Measurements from ENCODE around the gene MFSD6. TPM values are rescaled to one million over a fixed set of nuclear protein-coding genes. Genes with fewer than 3 reads are reported as not detected.

MFSD6 gene
- total and polyA plus RNA-seq, 2 of the 8 experiments (the other 6 are each of a cell fraction or from before 2014, with no cell fraction given), result 1.8 to 5.1 TPM

- no peak overlapping the region for H2AK5ac ChIP-seq (ENCODE audit: low read depth, low read length)
- no peak overlapping the region for H2AFZ ChIP-seq (ENCODE audit: low read length)
- H3K23me2 ChIP-seq (ENCODE audit: low read depth, low read length), result no peaks in the 10 kb centered on the region
- H2BK15ac ChIP-seq (ENCODE audit: low read length), result no peak overlapping the region
- no peaks in the 10 kb centered on the region for H3K27me3 ChIP-seq (replicated peaks in 1 of 4; ENCODE audit: control insufficient read depth in 3 of 4, extremely low read depth in 1 of 4, insufficient read depth in 3 of 4, low read length in 3 of 4)
- no peak overlapping the region for H3K27ac ChIP-seq (ENCODE audit: low read depth, low read length)
- CTCF ChIA-PET (ENCODE audit: partially characterized antibody), result interaction anchor here (0.7 kb wide), 1 partner anchor 291 kb away, joined by 3 read pairs; no protein-coding TSS in a partner anchor
- no peak overlapping the region for H3K56ac ChIP-seq (replicated peaks; ENCODE audit: insufficient read length, low read depth, low read length)
- TF ChIP-seq CTCF (IDR thresholded peaks at IDR 0.05; ENCODE audit: control extremely low read depth in 1 of 3, insufficient read depth in 1 of 3, low read depth in 1 of 3, low read length in 3 of 3) (no peak), GTF2F1 (IDR thresholded peaks at IDR 0.05; ENCODE audit: borderline replicate concordance, low read depth, low read length) (no peak), ASH2L (IDR thresholded peaks at IDR 0.05; ENCODE audit: low read length) (no peak), POU5F1 (IDR thresholded peaks at IDR 0.05; ENCODE audit: low read depth, low read length) (no peak), YY1 (IDR thresholded peaks at IDR 0.05; ENCODE audit: low read depth, low read length) (no peak), POLR2A (IDR thresholded peaks at IDR 0.05; ENCODE audit: control extremely low read depth in 1 of 2, low read depth in 2 of 2, low read length in 2 of 2) (no peak), GABPA (IDR thresholded peaks at IDR 0.05; ENCODE audit: borderline replicate concordance, insufficient read depth, low read length) (no peak)
- no peaks in the 10 kb centered on the region for H3K9me3 ChIP-seq (ENCODE audit: insufficient read depth in 2 of 2, low read depth in 1 of 2, low read length in 1 of 2)
- no peak for FAIRE-seq
- H4K91ac ChIP-seq (replicated peaks; ENCODE audit: insufficient read length, low read length), result no peak overlapping the region
- POLR2A ChIA-PET (ENCODE audit: partially characterized antibody), result no interaction called here
- DNase-seq (ENCODE audit: low read depth in 1 of 2, low spot score in 2 of 2), result no peak
- H2BK20ac ChIP-seq (ENCODE audit: low read length), result no peak overlapping the region
- no peak overlapping the region for H3K4me2 ChIP-seq (ENCODE audit: insufficient read depth in 1 of 2, low read depth in 2 of 2, low read length in 2 of 2)
- H3K4me1 ChIP-seq (replicated peaks in 1 of 4; ENCODE audit: control insufficient read depth in 3 of 4, insufficient read depth in 4 of 4, low read length in 3 of 4), result peaks cover 0 to 6% (median 2%) of the 10 kb centered on the region in 4 experiments; a peak in 2 of 7 replicates
- H2BK120ac ChIP-seq (replicated peaks; ENCODE audit: low read depth, low read length), result no peak overlapping the region
- H3K14ac ChIP-seq (ENCODE audit: insufficient read length), result no peak overlapping the region
- H4K8ac ChIP-seq (ENCODE audit: extremely low read depth, insufficient read depth, low read length), result no peak overlapping the region
- no peak overlapping the region for H3K4me3 ChIP-seq (ENCODE audit: extremely low read depth in 1 of 4, insufficient read depth in 2 of 4, low read depth in 3 of 4, low read length in 4 of 4)
- no peak overlapping the region for H2BK5ac ChIP-seq (ENCODE audit: low read depth, low read length)
- H3K18ac ChIP-seq (ENCODE audit: extremely low read depth, low read length), result no peak overlapping the region
- H4K5ac ChIP-seq (ENCODE audit: insufficient read length, low read depth, low read length), result no peak overlapping the region
- H3K79me1 ChIP-seq (ENCODE audit: low read depth, low read length), result no peaks in the 10 kb centered on the region
- H3K79me2 ChIP-seq (ENCODE audit: control insufficient read depth in 1 of 2, insufficient read depth in 2 of 2, low read length in 2 of 2), result no peaks in the 10 kb centered on the region
- H2BK12ac ChIP-seq (ENCODE audit: low read depth, low read length), result no peak overlapping the region
- no peak overlapping the region for H3K4ac ChIP-seq (replicated peaks; ENCODE audit: insufficient read length, low read depth, low read length)
- 91% methylated on average over 3 of the region's 3 CpGs; no CpG with 5 or more reads in 1 of the 2 experiments for WGBS, 2 experiments (ENCODE audit: extremely low coverage in 1 of 2, insufficient coverage in 1 of 2, insufficient read length in 1 of 2, insufficient replicate concordance in 2 of 2, low coverage in 1 of 2, low lambda C conversion rate in 2 of 2, missing lambda C conversion rate in 1 of 2)
- no peaks in the 10 kb centered on the region for H3K36me3 ChIP-seq (ENCODE audit: control insufficient read depth in 2 of 4, insufficient read depth in 4 of 4, low read length in 3 of 4)
- no peak overlapping the region for H3K23ac ChIP-seq (ENCODE audit: insufficient read length)
- no peak overlapping the region for H3K9ac ChIP-seq (replicated peaks in 1 of 4; ENCODE audit: extremely low read depth in 1 of 4, low read depth in 3 of 4, low read length in 3 of 4)
- H4K20me1 ChIP-seq (replicated peaks in 1 of 2; ENCODE audit: control insufficient read depth in 1 of 2, insufficient read depth in 2 of 2, low read length in 2 of 2), result no peaks in the 10 kb centered on the region
Measured at GRCh38 chr2:190490502-190490901, 82.3 kb downstream of the MFSD6 start.
